Activated CD8-positive, alpha-beta memory T cell treated with anti-CD3 and anti-CD28 coated beads, Interleukin-2, amount 10 ng/mL, durations not matched to agents 7 days and 5 days (primary cell): Measurements from ENCODE around the gene IL22RA1. TPM values are rescaled to one million over a fixed set of nuclear protein-coding genes. Genes with fewer than 3 reads are reported as not detected.

Experiments used
- ATAC-seq: fragments of 150-1000 bp; cut with Tn5 transposase; one replicate; pipeline ENCODE4 v1.10.0; 2021; ENCODE audit warnings: moderate library complexity
- CTCF ChIA-PET: fragments of 350-600 bp; sonication (Branson Sonifier 250); formaldehyde crosslinking; loops from one replicate; lab custom pipeline; 2021; ENCODE audit warnings: antibody characterized with exemption; lab: Charles Lee
- DNase-seq: peaks from one replicate; pipeline ENCODE4 v3.0.0-alpha.2; 2020
- H3K27ac Mint-ChIP-seq: one replicate; pipeline ENCODE4 v1.8.0; 2021; ENCODE audit warnings: mild to moderate bottlenecking, mixed read lengths
- H3K27me3 Mint-ChIP-seq: one replicate; pipeline ENCODE4 v1.8.0; 2021; ENCODE audit warnings: mixed read lengths
- H3K36me3 Mint-ChIP-seq: one replicate; pipeline ENCODE4 v1.8.0; 2021; ENCODE audit warnings: mild to moderate bottlenecking, mixed read lengths
- H3K4me1 Mint-ChIP-seq: one replicate; pipeline ENCODE4 v1.8.0; 2021; ENCODE audit warnings: mixed read lengths
- H3K4me3 Mint-ChIP-seq: one replicate; pipeline ENCODE4 v1.8.0; 2021; ENCODE audit warnings: mild to moderate bottlenecking, moderate library complexity, mixed read lengths
- H3K9me3 Mint-ChIP-seq: one replicate; pipeline ENCODE4 v1.8.0; 2022; ENCODE audit warnings: low read depth, mixed read lengths
- total RNA-seq, 2 experiments: library from RNA; stranded (reverse); gene quantifications; one replicate each; pipeline ENCODE4 v1.2.3, GENCODE V29; 2021

IL22RA1 gene
- total RNA-seq, 2 experiments from 2014 or later, result 0.15 TPM; not detected in 1

GRCh38 chr1:24147194-24147593 is 4.3 kb upstream of the IL22RA1 start:
- Mint-ChIP-seq H3K4me1 (peaks cover 20% of the 10 kb centered on the region), H3K36me3 (no peaks in the 10 kb centered on the region), H3K27me3 (peaks cover 40% of the 10 kb centered on the region), H3K9me3 (no peaks in the 10 kb centered on the region), H3K4me3 (no peak overlapping the region), H3K27ac (no peak overlapping the region)
- CTCF ChIA-PET, result interaction anchor here (0.9 to 9.0 kb wide), 4 partner anchors 12 to 245 kb away, joined by 3 to 130 read pairs (median 6); no protein-coding TSS in a partner anchor
- DNase-seq (no peak), ATAC-seq (no peak)

GRCh38 chr1:24141311-24141997 is 1.5 kb downstream of the IL22RA1 start:
- H3K27me3 Mint-ChIP-seq, result peaks cover 10% of the 10 kb centered on the region
- H3K4me3 Mint-ChIP-seq, result no peak overlapping the region
- ATAC-seq (no peak), DNase-seq (no peak)
- peaks cover 5% of the 10 kb centered on the region for H3K4me1 Mint-ChIP-seq
- H3K9me3 Mint-ChIP-seq, result no peaks in the 10 kb centered on the region
- no peaks in the 10 kb centered on the region for H3K36me3 Mint-ChIP-seq
- CTCF ChIA-PET, result interaction anchor here (2.7 kb wide), 1 partner anchor 9 kb away, joined by 11 read pairs; no protein-coding TSS in a partner anchor
- no peak overlapping the region for H3K27ac Mint-ChIP-seq

- Mint-ChIP-seq H3K27ac (no peak overlapping the region), H3K27me3 (peaks cover 10% of the 10 kb centered on the region), H3K4me1 (peaks cover 5% of the 10 kb centered on the region), H3K4me3 (no peak overlapping the region), H3K9me3 (no peaks in the 10 kb centered on the region), H3K36me3 (no peaks in the 10 kb centered on the region)
- CTCF ChIA-PET, result interaction anchor here (2.7 kb wide), 1 partner anchor 9 kb away, joined by 11 read pairs; no protein-coding TSS in a partner anchor
- no peak for ATAC-seq
- DNase-seq, result no peak
Measured at GRCh38 chr1:24140741-24141181, 2.2 kb downstream of the IL22RA1 start.

GRCh38 chr1:24139841-24140425 is 3.0 kb downstream of the IL22RA1 start:
- Mint-ChIP-seq H3K9me3 (peaks cover 4% of the 10 kb centered on the region), H3K36me3 (no peaks in the 10 kb centered on the region), H3K27ac (no peak overlapping the region), H3K27me3 (peaks cover 9% of the 10 kb centered on the region), H3K4me3 (no peak overlapping the region), H3K4me1 (peaks cover 5% of the 10 kb centered on the region)
- DNase-seq (no peak), ATAC-seq (no peak)
- CTCF ChIA-PET, result interaction anchor here (2.7 kb wide), 1 partner anchor 10 kb away, joined by 11 read pairs; no protein-coding TSS in a partner anchor

- ATAC-seq, result no peak
- peaks cover 5% of the 10 kb centered on the region for H3K4me1 Mint-ChIP-seq
- no peak overlapping the region for H3K4me3 Mint-ChIP-seq
- CTCF ChIA-PET, result interaction anchor here (1.0 to 1.5 kb wide), 2 partner anchors 9 to 11 kb away, joined by 3 to 6 read pairs; no protein-coding TSS in a partner anchor
- peaks cover 4% of the 10 kb centered on the region for H3K9me3 Mint-ChIP-seq
- peaks cover 3% of the 10 kb centered on the region for H3K27me3 Mint-ChIP-seq
- DNase-seq, result no peak
- H3K27ac Mint-ChIP-seq, result no peak overlapping the region
- H3K36me3 Mint-ChIP-seq, result no peaks in the 10 kb centered on the region
Measured at GRCh38 chr1:24139222-24139489, 3.8 kb downstream of the IL22RA1 start.

GRCh38 chr1:24138476-24139221 is 4.3 kb downstream of the IL22RA1 start:
- no peak for DNase-seq
- peaks cover 5% of the 10 kb centered on the region for H3K4me1 Mint-ChIP-seq
- no peak overlapping the region for H3K27ac Mint-ChIP-seq
- CTCF ChIA-PET, result interaction anchor here (1.0 to 1.5 kb wide), 2 partner anchors 10 to 12 kb away, joined by 3 to 6 read pairs; no protein-coding TSS in a partner anchor
- H3K4me3 Mint-ChIP-seq, result no peak overlapping the region
- no peak for ATAC-seq
- H3K9me3 Mint-ChIP-seq, result peaks cover 4% of the 10 kb centered on the region
- H3K36me3 Mint-ChIP-seq, result no peaks in the 10 kb centered on the region
- H3K27me3 Mint-ChIP-seq, result peaks cover 3% of the 10 kb centered on the region

- Mint-ChIP-seq H3K4me3 (no peak overlapping the region), H3K9me3 (peaks cover 4% of the 10 kb centered on the region), H3K36me3 (no peaks in the 10 kb centered on the region), H3K27ac (no peak overlapping the region), H3K4me1 (peaks cover 5% of the 10 kb centered on the region), H3K27me3 (peaks cover 9% of the 10 kb centered on the region)
- ATAC-seq, result no peak
- no peak for DNase-seq
- CTCF ChIA-PET, result interaction anchor here (1.2 kb wide), 1 partner anchor 13 kb away, joined by 3 read pairs; no protein-coding TSS in a partner anchor
Measured at GRCh38 chr1:24136956-24137539, 5.9 kb downstream of the IL22RA1 start.

- no peaks in the 10 kb centered on the region for H3K36me3 Mint-ChIP-seq
- CTCF ChIA-PET, result interaction anchor here (0.9 to 1.4 kb wide), 2 partner anchors 16 to 93 kb away, joined by 3 to 5 read pairs; no protein-coding TSS in a partner anchor
- no peak for DNase-seq
Measured at GRCh38 chr1:24134376-24134775, 8.6 kb downstream of the IL22RA1 start.

GRCh38 chr1:24133819-24134218 is 9.1 kb downstream of the IL22RA1 start:
- Mint-ChIP-seq H3K36me3 (no peaks in the 10 kb centered on the region), H3K4me1 (peaks cover 1% of the 10 kb centered on the region), H3K9me3 (peaks cover 5% of the 10 kb centered on the region), H3K27me3 (peaks cover 12% of the 10 kb centered on the region), H3K27ac (no peak overlapping the region), H3K4me3 (no peak overlapping the region)
- no peak for DNase-seq
- ATAC-seq, result no peak
- CTCF ChIA-PET, result interaction anchor here (0.9 to 1.4 kb wide), 3 partner anchors 17 to 94 kb away, joined by 3 to 5 read pairs (median 3); no protein-coding TSS in a partner anchor

More at GRCh38 chr1:24134376-24134775, 8.6 kb downstream of the IL22RA1 start:
- H3K4me1 Mint-ChIP-seq, result peaks cover 5% of the 10 kb centered on the region
- peaks cover 5% of the 10 kb centered on the region for H3K9me3 Mint-ChIP-seq
- ATAC-seq, result no peak
- H3K27ac Mint-ChIP-seq, result no peak overlapping the region
- H3K27me3 Mint-ChIP-seq, result peaks cover 12% of the 10 kb centered on the region
- no peak overlapping the region for H3K4me3 Mint-ChIP-seq

- CTCF ChIA-PET, result no interaction called here
- Mint-ChIP-seq H3K9me3 (peaks cover 2% of the 10 kb centered on the region), H3K4me1 (no peaks in the 10 kb centered on the region), H3K27ac (no peak overlapping the region), H3K4me3 (no peak overlapping the region), H3K36me3 (no peaks in the 10 kb centered on the region), H3K27me3 (peaks cover 9% of the 10 kb centered on the region)
- ATAC-seq (no peak), DNase-seq (no peak)
Measured at GRCh38 chr1:24130385-24130784, 12.6 kb downstream of the IL22RA1 start.

- no peaks in the 10 kb centered on the region for H3K4me1 Mint-ChIP-seq
- DNase-seq, result no peak
- peaks cover 9% of the 10 kb centered on the region for H3K27me3 Mint-ChIP-seq
- ATAC-seq, result no peak
- H3K4me3 Mint-ChIP-seq, result no peak overlapping the region
- CTCF ChIA-PET, result no interaction called here
- no peak overlapping the region for H3K27ac Mint-ChIP-seq
- no peaks in the 10 kb centered on the region for H3K36me3 Mint-ChIP-seq
- peaks cover 2% of the 10 kb centered on the region for H3K9me3 Mint-ChIP-seq
Measured at GRCh38 chr1:24127801-24128363, 15.1 kb downstream of the IL22RA1 start.

- H3K27ac Mint-ChIP-seq, result no peak overlapping the region
- CTCF ChIA-PET, result no interaction called here
- ATAC-seq, result no peak
Measured at GRCh38 chr1:24127134-24127800, 15.7 kb downstream of the IL22RA1 start.

More at GRCh38 chr1:24127134-24127800, 15.7 kb downstream of the IL22RA1 start:
- Mint-ChIP-seq H3K36me3 (no peaks in the 10 kb centered on the region), H3K27me3 (peaks cover 5% of the 10 kb centered on the region), H3K4me1 (no peaks in the 10 kb centered on the region), H3K9me3 (peaks cover 2% of the 10 kb centered on the region), H3K4me3 (no peak overlapping the region)
- no peak for DNase-seq
